Activated CD8-positive, alpha-beta memory T cell treated with anti-CD3 and anti-CD28 coated beads for 4 hours (primary cell): ENCODE measurements around the gene HOXA2.

Source experiments
- DNase-seq, 2 donors: peaks; one replicate each; pipeline ENCODE4 v3.0.0-alpha.2; 2020; ENCODE audit warnings: low read depth in 2 of 2

HOXA2 gene

GRCh38 chr7:27098578-27099451 is 3.7 kb downstream of the HOXA2 start:
- no peak for DNase-seq

GRCh38 chr7:27097686-27098577 is 4.6 kb downstream of the HOXA2 start:
- no peak for DNase-seq

GRCh38 chr7:27096768-27097514 is 5.5 kb downstream of the HOXA2 start:
- DNase-seq = no peak

GRCh38 chr7:27095897-27096767 is 6.4 kb downstream of the HOXA2 start, which contains the start of gene HOXA1:
Gene HOXA1, minus strand, starts transcription at chr7:27096000. Its CDS starts 88 bp downstream, at chr7:27095912.
- DNase-seq = peak; percentile 58 to 66

GRCh38 chr7:27095050-27095896 is 7.2 kb downstream of the HOXA2 start:
- no peak for DNase-seq

- DNase-seq = no peak
Measured at GRCh38 chr7:27094304-27095049, 8.0 kb downstream of the HOXA2 start.

- DNase-seq = no peak
Measured at GRCh38 chr7:27093184-27093895, 9.1 kb downstream of the HOXA2 start.

GRCh38 chr7:27092819-27093110 is 9.7 kb downstream of the HOXA2 start:
- DNase-seq = no peak

- DNase-seq = no peak
Measured at GRCh38 chr7:27091941-27092818, 10.3 kb downstream of the HOXA2 start.

GRCh38 chr7:27091105-27091504 is 11.4 kb downstream of the HOXA2 start:
- DNase-seq = no peak

GRCh38 chr7:27088002-27088922 is 14.2 kb downstream of the HOXA2 start:
- no peak for DNase-seq

GRCh38 chr7:27083646-27084045 is 18.8 kb downstream of the HOXA2 start:
- no peak for DNase-seq

- no peak for DNase-seq
Measured at GRCh38 chr7:27082171-27082570, 20.3 kb downstream of the HOXA2 start.

- no peak for DNase-seq
Measured at GRCh38 chr7:27080844-27081436, 21.5 kb downstream of the HOXA2 start.

- DNase-seq = no peak
Measured at GRCh38 chr7:27079234-27079975, 23.1 kb downstream of the HOXA2 start.
